ENCODE measurements around the gene LRP1-AS. TPM values are rescaled to one million over a fixed set of nuclear protein-coding genes. Genes with fewer than 3 reads are reported as not detected.
A peak's percentile ranks its signal among the peaks of the same experiment; 100 is the strongest.

LRP1-AS gene
- total and polyA plus RNA-seq, 8 donors, result not detected

GRCh38 chr12:57142727-57143126 is 4.7 kb downstream of the LRP1-AS start:
- H3K36me3 ChIP-seq, result peaks cover 27 to 94% (median 86%) of the 10 kb centered on the region in 4 donors
- WGBS, 5 donors, result 71 to 82% (median 79%) methylated on average over 7 of the region's 7 CpGs
- TF ChIP-seq EP300 (IDR thresholded peaks at IDR 0.05) (no peak), POLR2AphosphoS5 (IDR thresholded peaks at IDR 0.05) (no peak), CTCF (IDR thresholded peaks at IDR 0.05) (no peak), POLR2A (IDR thresholded peaks at IDR 0.05) (no peak)
- H3K27ac ChIP-seq, result peak overlapping the region in 4 of 5 donors; percentile 14 to 53 (median 34)
- intact Hi-C loops (cut with DNase I; ENCODE audit: low total_unique reads), result no loop called here
- H3K9me3 ChIP-seq, result no peaks in the 10 kb centered on the region
- DNase-seq, result no peak
- H3K4me1 ChIP-seq, result peaks cover 39 to 48% (median 44%) of the 10 kb centered on the region in 4 donors
- H3K27me3 ChIP-seq, result no peaks in the 10 kb centered on the region
- H3K4me3 ChIP-seq, result no peak overlapping the region

- H3K4me3 ChIP-seq, result no peak overlapping the region
- no peaks in the 10 kb centered on the region for H3K27me3 ChIP-seq
- DNase-seq, result peak in 1 of 2 donors; percentile 50
- no peaks in the 10 kb centered on the region for H3K9me3 ChIP-seq
- H3K27ac ChIP-seq, result peak overlapping the region in 3 of 5 donors; percentile 17 to 53 (median 44)
- intact Hi-C loops (cut with DNase I; ENCODE audit: low total_unique reads), result no loop called here
- 78 to 88% (median 79%) methylated on average over 9 of the region's 9 CpGs for WGBS, 5 donors
- TF ChIP-seq POLR2A (IDR thresholded peaks at IDR 0.05), result no peak
- no peak for TF ChIP-seq EP300 (IDR thresholded peaks at IDR 0.05)
- TF ChIP-seq CTCF (IDR thresholded peaks at IDR 0.05), result no peak
- no peak for TF ChIP-seq POLR2AphosphoS5 (IDR thresholded peaks at IDR 0.05)
- peaks cover 34 to 48% (median 41%) of the 10 kb centered on the region in 4 donors for H3K4me1 ChIP-seq
- H3K36me3 ChIP-seq, result peaks cover 27 to 90% (median 86%) of the 10 kb centered on the region in 4 donors
Measured at GRCh38 chr12:57142121-57142520, 5.3 kb downstream of the LRP1-AS start.

- no peak for TF ChIP-seq EP300 (IDR thresholded peaks at IDR 0.05)
- TF ChIP-seq CTCF (IDR thresholded peaks at IDR 0.05), result no peak
- no peak for TF ChIP-seq POLR2AphosphoS5 (IDR thresholded peaks at IDR 0.05)
- no peak for TF ChIP-seq POLR2A (IDR thresholded peaks at IDR 0.05)
- Histone ChIP-seq H3K4me3 (no peak overlapping the region), H3K9me3 (no peaks in the 10 kb centered on the region), H3K36me3 (peaks cover 27 to 82% (median 80%) of the 10 kb centered on the region in 4 donors), H3K27me3 (no peaks in the 10 kb centered on the region), H3K27ac (peak overlapping the region in 2 of 5 donors; percentile 44 to 53), H3K4me1 (peaks cover 29 to 46% (median 36%) of the 10 kb centered on the region in 4 donors)
- intact Hi-C loops (cut with DNase I; ENCODE audit: low total_unique reads), result no loop called here
- WGBS, 5 donors, result 84 to 93% (median 90%) methylated on average over 7 to 8 of the region's 8 CpGs
- no peak for DNase-seq
Measured at GRCh38 chr12:57141249-57141648, 6.2 kb downstream of the LRP1-AS start.

- H3K4me3 ChIP-seq, result no peak overlapping the region
Measured at GRCh38 chr12:57139796-57140649, 7.4 kb downstream of the LRP1-AS start.

More at GRCh38 chr12:57139796-57140649, 7.4 kb downstream of the LRP1-AS start:
- H3K27ac ChIP-seq, result peak overlapping the region in 2 of 5 donors; percentile 94 to 96
- H3K27me3 ChIP-seq, result no peaks in the 10 kb centered on the region
- TF ChIP-seq CTCF (IDR thresholded peaks at IDR 0.05), result no peak
- no peak for TF ChIP-seq POLR2A (IDR thresholded peaks at IDR 0.05)
- TF ChIP-seq EP300 (IDR thresholded peaks at IDR 0.05), result no peak
- H3K4me1 ChIP-seq, result peaks cover 24 to 46% (median 37%) of the 10 kb centered on the region in 4 donors
- intact Hi-C loops (cut with DNase I; ENCODE audit: low total_unique reads), result loop anchor here (5.0 kb wide), 1 partner anchor 37 kb away; no protein-coding TSS in a partner anchor
- 73 to 88% (median 84%) methylated on average over 6 of the region's 6 CpGs for WGBS, 5 donors
- H3K9me3 ChIP-seq, result no peaks in the 10 kb centered on the region
- DNase-seq, result no peak
- peaks cover 21 to 79% (median 68%) of the 10 kb centered on the region in 4 donors for H3K36me3 ChIP-seq

All from stomach (tissue), 9 donors.